ENCODE measurements around the gene NTMT1.

DNA sequence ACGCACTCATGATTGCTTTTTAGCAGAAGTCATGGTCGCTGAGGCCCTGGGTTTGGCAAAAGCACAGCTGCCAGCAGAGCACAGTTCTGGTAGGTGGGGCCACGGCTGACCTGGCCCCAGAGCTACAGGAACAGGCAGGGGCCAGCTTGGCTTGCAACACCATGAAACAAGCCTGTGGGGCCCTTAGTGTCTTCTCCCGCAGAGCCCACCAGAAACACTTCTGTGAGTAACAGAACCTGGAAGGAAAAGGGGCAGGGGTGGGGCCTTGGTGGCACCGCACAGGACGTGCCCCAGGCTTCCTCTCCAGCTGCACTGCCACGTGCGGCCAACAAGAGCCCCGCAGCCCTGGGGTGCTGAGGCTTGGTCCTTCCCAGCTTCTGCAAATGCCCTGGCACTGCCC is 11.1 kb downstream of the NTMT1 start:
- TF ChIP-seq POLR2A (IDR thresholded peaks at IDR 0.05; ENCODE audit: low read length) (no peak), GATA1 (IDR thresholded peaks at IDR 0.05; ENCODE audit: low read depth, low read length) (no peak)

Data from erythroblast (primary cell).